HL-60 (cell line): ENCODE measurements around the gene ASB7.
A peak's percentile ranks its signal among the peaks of the same experiment; 100 is the strongest.

Experiments
- DNase-seq, 2 experiments: peaks; one replicate each; pipeline ENCODE4 v3.0.0-alpha.2; 2010 to 2020; ENCODE audit warnings: low read depth in 1 of 2, low spot score in 1 of 2
- H3K27ac ChIP-seq: fragments of 250-450 bp; sonication (Bioruptor Pico); replicated peaks from 2 replicates; pipeline ENCODE4 v1.5.1; 2020; ENCODE audit warnings: mild to moderate bottlenecking, moderate library complexity
- H3K27me3 ChIP-seq: fragments of 250-450 bp; sonication (Bioruptor Pico); 2 replicates; pipeline ENCODE4 v1.5.1; 2021; ENCODE audit warnings: mild to moderate bottlenecking, moderate library complexity; ENCODE audit not compliant: insufficient read depth, poor library complexity, severe bottlenecking
- H3K4me3 ChIP-seq: replicated peaks from 2 replicates; pipeline ENCODE4 v1.5.1; 2011; ENCODE audit warnings: mild to moderate bottlenecking, control low read depth, low read length; ENCODE audit not compliant: insufficient read depth
- GABPA ChIP-seq: IDR thresholded peaks from 2 replicates; pipeline ENCODE4 v1.6.1; 2012; ENCODE audit warnings: low read depth
- POLR2AphosphoS5 ChIP-seq: IDR thresholded peaks from 2 replicates; pipeline ENCODE4 v1.6.1; 2012; ENCODE audit warnings: low read depth
- SPI1 ChIP-seq: IDR thresholded peaks from 2 replicates; pipeline ENCODE4 v1.6.1; 2012; ENCODE audit warnings: low read depth, mild to moderate bottlenecking, borderline replicate concordance
- TF ChIP-seq, protein P1 (sequence below): IDR thresholded peaks from one replicate; pipeline ENCODE4 v1.5.1; 2011; ENCODE audit warnings: low read length, control low read depth, inconsistent platforms; ENCODE audit not compliant: insufficient read depth
- TF ChIP-seq, protein P2 (sequence below): IDR thresholded peaks from 2 replicates; pipeline ENCODE4 v1.6.1; 2012; ENCODE audit warnings: low read depth; ENCODE audit not compliant: insufficient replicate concordance

Gene ASB7

DNA sequence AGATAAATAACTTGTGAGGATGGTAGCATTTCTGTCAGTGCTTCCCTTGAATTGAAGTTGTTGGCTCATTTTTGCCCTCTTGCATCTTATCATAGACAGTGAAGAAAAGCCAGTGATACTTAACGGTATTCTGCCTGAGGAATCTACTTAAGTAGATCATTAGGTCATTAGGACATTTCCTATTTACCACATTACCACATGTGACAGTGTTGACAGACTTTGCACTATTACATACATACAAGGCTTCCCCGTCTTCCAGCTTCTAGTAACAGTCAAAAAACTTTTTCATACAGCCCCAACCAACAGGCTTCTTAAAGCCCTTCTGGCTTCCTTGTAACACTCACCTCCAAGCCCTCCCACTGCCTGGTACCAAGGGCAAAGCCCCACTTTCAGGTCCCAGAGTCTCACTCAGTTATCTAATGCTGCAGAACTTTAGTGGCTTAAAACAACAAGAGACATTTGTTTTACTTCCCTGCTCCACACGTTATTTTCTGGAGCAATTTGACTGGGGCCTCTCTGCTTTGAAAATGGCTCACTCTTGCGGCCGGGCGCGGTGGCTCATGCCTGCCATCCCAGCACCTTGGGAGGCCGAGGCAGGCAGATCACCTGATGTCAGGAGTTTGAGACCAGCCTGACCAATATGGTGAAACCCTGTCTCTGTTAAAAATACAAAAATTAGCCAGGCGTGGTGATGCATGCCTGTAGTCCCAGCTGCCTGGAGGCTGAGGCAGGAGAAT is 40.0 kb downstream of the ASB7 start:
- TF ChIP-seq POLR2AphosphoS5 (no peak), GABPA (no peak), SPI1 (no peak)
- TF ChIP-seq, protein P1, sequence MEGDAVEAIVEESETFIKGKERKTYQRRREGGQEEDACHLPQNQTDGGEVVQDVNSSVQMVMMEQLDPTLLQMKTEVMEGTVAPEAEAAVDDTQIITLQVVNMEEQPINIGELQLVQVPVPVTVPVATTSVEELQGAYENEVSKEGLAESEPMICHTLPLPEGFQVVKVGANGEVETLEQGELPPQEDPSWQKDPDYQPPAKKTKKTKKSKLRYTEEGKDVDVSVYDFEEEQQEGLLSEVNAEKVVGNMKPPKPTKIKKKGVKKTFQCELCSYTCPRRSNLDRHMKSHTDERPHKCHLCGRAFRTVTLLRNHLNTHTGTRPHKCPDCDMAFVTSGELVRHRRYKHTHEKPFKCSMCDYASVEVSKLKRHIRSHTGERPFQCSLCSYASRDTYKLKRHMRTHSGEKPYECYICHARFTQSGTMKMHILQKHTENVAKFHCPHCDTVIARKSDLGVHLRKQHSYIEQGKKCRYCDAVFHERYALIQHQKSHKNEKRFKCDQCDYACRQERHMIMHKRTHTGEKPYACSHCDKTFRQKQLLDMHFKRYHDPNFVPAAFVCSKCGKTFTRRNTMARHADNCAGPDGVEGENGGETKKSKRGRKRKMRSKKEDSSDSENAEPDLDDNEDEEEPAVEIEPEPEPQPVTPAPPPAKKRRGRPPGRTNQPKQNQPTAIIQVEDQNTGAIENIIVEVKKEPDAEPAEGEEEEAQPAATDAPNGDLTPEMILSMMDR = no peak
- TF ChIP-seq, protein P2, sequence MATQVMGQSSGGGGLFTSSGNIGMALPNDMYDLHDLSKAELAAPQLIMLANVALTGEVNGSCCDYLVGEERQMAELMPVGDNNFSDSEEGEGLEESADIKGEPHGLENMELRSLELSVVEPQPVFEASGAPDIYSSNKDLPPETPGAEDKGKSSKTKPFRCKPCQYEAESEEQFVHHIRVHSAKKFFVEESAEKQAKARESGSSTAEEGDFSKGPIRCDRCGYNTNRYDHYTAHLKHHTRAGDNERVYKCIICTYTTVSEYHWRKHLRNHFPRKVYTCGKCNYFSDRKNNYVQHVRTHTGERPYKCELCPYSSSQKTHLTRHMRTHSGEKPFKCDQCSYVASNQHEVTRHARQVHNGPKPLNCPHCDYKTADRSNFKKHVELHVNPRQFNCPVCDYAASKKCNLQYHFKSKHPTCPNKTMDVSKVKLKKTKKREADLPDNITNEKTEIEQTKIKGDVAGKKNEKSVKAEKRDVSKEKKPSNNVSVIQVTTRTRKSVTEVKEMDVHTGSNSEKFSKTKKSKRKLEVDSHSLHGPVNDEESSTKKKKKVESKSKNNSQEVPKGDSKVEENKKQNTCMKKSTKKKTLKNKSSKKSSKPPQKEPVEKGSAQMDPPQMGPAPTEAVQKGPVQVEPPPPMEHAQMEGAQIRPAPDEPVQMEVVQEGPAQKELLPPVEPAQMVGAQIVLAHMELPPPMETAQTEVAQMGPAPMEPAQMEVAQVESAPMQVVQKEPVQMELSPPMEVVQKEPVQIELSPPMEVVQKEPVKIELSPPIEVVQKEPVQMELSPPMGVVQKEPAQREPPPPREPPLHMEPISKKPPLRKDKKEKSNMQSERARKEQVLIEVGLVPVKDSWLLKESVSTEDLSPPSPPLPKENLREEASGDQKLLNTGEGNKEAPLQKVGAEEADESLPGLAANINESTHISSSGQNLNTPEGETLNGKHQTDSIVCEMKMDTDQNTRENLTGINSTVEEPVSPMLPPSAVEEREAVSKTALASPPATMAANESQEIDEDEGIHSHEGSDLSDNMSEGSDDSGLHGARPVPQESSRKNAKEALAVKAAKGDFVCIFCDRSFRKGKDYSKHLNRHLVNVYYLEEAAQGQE = no peak
- DNase-seq = no peak
- H3K27ac ChIP-seq = peak overlapping the region; percentile 47
- H3K27me3 ChIP-seq = no peaks in the 10 kb centered on the region
- H3K4me3 ChIP-seq = no peak overlapping the region

DNA sequence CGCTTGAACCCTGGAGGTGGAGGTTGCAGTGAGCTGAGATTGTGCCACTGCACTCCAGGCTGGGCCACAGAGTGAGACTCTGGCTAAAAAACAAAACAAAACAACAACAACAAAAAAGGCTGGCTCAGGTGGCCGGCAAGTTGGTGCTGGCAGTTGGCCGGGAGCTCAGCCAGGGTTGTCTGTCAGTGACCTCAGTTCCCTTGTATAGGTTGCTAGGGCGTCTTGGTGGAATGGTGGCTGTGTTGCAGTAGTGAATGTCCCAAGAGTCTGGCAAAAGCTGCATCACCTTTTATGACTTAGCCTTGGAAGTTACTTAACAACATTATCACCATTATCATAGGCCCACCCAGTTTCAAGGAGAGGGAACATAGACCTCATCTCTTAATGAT is 40.6 kb downstream of the ASB7 start:
- Histone ChIP-seq H3K27ac (peak overlapping the region; percentile 47), H3K4me3 (no peak overlapping the region), H3K27me3 (no peaks in the 10 kb centered on the region)
- no peak for DNase-seq
- TF ChIP-seq SPI1 = no peak
- TF ChIP-seq, protein P2 = no peak
- no peak for TF ChIP-seq GABPA
- TF ChIP-seq, protein P1 = no peak
- no peak for TF ChIP-seq POLR2AphosphoS5

DNA sequence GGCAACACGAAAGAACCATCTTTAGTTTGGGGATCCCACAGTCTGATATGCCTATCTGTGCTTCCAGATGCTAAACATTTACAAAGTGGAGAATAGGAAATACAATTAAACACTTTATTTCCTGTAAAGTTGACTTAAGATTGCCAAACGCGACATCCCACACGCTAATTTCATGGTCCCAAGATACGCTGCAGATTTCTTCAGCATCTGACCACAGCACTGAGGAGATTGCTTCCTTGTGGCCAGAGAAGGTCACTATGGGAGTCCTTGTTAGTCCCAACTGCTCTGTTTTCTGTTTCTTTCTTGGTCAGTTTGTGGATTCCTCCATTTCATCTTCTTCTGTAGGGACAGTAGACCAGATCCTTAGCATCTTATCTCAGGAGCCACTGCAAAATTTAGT is 43.3 kb downstream of the ASB7 start:
- TF ChIP-seq, protein P1 = no peak
- TF ChIP-seq SPI1 = no peak
- no peak for TF ChIP-seq POLR2AphosphoS5
- no peak for TF ChIP-seq GABPA
- Histone ChIP-seq H3K27me3 (no peaks in the 10 kb centered on the region), H3K27ac (no peak overlapping the region), H3K4me3 (no peak overlapping the region)
- no peak for DNase-seq

DNA sequence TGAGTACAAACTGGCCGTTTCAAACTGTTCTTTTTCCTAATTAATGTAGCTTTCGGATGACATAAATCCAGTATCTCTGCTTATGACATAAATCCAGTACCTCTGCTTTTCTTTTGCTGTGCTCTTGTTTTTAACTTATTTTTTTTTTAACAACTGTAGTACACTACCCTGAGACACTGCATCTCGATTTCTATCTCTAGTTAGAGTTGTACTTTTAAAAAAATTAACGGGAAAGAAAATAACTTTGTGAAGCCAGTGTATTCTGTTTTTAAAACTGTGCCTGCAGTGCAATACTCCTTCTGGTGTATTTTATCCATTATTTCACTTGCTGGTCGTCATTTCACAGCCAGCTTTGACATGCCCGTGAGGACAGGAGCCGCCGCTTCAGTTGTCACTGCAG is 46.6 kb downstream of the ASB7 start:
- H3K4me3 ChIP-seq = no peak overlapping the region
- TF ChIP-seq GABPA (no peak), POLR2AphosphoS5 (no peak), SPI1 (no peak)
- TF ChIP-seq, protein P1 = no peak
- TF ChIP-seq, protein P2 = no peak
- H3K27me3 ChIP-seq = no peaks in the 10 kb centered on the region
- no peak overlapping the region for H3K27ac ChIP-seq
- DNase-seq = no peak
